Measurements from ENCODE around the gene RNF112.

Gene RNF112

DNA sequence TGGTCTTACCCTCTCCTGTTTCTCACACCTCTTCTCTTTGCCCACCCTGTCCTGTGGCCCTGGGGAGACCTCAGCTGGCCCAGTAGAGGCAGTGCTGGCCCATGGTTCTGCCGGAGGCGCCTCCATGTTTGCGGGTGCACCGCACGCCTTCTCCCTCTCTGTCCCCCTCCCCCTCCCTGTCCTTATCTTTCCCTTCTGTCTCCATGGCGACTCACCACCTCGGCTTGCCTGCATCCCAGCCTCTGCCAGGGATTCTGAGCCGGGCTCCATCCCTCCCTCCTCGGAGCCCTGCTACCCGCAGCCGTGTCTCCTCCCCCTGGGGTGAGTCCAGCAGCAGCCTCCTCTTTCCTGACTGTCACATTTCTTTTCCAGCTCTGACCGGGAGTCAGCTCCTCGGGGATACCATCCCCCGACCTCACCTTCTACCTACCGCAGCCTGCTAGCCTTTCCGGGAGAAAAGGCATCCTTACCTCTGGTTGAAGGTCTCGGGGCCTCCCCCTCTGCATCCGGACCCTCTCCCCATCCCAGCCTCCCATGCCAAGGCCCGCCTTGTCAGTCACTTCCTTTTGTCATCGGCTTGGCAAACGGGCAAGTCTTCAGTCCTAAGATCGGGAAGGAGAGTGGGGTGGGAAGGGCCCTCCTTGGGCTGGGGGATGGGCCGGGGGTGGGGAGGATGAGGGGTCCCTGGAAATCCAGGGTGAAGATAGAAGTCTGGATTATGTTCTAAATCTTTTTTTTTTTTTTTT lies at the start of gene RNF112:
RNF112 (plus strand) TSS at position 358 of the 746 bp plus-strand sequence; CDS start at position 535, 177 bp downstream.
- no peak for DNase-seq (ENCODE audit: low read depth)

DNA sequence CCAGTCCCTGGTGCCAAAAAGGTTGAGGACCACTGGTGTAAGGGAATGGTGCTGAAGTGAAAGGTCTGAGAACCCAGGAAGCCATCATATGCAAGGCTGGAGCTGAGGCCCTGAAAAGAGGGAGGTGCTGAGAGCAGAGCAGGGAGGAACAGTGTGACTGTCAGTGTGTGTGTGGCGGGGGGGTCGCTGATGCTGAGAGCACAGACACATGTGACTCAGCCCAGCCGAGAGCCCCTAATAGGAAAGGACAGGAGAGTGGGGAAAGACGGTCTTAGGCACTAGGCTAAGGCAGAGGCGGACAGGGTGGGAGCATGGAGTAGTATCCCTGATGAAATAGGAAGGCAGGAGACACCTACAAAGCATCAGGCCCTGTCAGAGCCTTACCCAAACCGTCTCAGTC lies 49.7 kb upstream of the RNF112 start:
- DNase-seq (ENCODE audit: low read depth): no peak

DNA sequence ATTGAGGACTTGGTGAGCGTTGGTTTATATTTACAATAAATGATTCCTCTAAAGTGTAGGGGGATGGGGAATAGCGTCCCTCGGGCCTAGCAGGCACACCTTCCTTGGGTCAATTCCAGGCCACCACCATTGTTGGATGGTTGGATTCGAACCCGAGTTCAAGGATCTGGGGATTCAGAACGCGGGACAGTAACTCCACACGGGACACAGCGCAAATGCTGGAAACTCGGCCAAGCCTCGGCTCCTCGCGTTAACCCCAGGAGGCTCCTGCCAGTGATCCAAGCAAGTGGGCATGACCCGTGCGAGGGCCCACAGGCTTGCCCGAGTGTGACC lies 49.1 kb upstream of the RNF112 start:
- no peak for DNase-seq (ENCODE audit: low read depth)

- DNase-seq (ENCODE audit: low read depth): peak; percentile 86
These were observed 48.5 kb upstream of the RNF112 start, which contains the start of gene B9D1 for GRCh38 chr17:19362277-19363113. B9D1 (minus strand) TSS chr17:19362723; CDS start chr17:19362569, 154 bp downstream.

- DNase-seq (ENCODE audit: low read depth): no peak
These were observed 48.0 kb upstream of the RNF112 start for GRCh38 chr17:19363114-19363438.

DNA sequence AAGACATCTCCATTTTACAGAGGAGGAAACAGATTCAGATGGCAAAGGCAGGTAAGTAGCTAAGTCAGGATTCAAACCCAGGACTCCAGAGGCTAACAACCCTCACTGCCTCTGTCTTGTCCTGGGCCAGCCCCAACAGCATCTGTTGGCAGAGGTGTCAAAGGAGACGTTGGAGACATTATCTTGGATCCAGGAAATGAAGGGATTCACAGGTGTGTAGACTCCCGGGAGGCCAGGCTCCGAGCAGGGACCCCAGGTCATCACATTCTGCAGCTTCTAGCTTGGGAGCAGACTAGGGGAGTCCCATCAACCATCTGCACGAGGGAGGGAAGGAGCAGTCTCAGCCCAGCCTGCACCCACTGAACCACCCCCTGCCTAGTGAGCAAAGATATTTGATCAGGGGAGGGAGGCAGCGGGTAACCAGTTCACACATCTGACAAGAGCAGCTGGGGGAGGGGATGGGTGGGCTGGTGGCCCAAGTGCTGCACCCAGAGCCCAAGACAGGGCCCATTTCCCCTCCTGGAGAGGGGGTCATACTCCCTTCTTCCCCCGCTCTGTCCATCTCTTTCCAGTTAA lies 47.5 kb upstream of the RNF112 start:
- DNase-seq (ENCODE audit: low read depth): no peak

DNA sequence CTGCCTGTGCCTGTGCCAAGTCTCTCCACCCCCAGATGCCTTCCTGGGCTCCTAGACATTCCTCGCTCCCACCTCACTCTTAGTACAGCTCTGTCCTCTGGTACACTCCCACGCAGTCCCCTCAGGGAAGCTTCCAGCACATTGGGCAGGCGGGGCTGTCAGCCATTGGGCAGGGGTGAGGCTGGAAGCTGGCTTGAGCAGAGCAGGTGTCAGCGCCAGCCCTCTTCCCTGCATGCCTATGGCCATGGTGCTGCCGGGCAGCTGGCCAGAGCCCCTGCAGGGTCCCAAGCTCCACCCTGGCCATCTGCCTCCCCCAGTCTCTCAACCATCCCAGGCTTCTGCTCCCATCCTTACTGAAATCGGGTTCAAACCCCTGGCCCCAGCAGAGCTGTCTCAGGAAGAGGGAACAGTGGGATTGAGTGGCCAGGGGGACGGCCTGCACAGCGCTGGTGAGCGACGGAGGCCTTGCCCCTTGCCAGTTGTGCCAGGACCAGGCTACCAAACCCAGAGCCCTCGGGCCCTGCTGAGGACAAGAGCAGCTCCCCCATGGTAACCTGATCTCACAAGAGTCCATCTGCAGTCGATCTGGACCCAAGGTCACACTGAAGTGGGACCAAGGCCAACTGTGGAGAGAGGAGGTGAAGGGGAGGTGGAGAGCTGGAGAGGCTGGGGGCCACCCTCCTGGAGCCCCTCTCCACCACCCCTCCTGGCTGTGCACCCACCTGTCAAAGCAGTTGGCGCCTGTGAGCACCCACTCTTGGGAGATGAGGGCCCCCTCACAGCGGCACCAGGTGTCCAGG lies 46.1 kb upstream of the RNF112 start:
- no peak for DNase-seq (ENCODE audit: low read depth)

- no peak for DNase-seq (ENCODE audit: low read depth)
These were observed 45.6 kb upstream of the RNF112 start for GRCh38 chr17:19365499-19365817.

GRCh38 chr17:19365833-19366636 lies 45.0 kb upstream of the RNF112 start:
- no peak for DNase-seq (ENCODE audit: low read depth)

- no peak for DNase-seq (ENCODE audit: low read depth)
These were observed 44.4 kb upstream of the RNF112 start for GRCh38 chr17:19366637-19366972.

DNA sequence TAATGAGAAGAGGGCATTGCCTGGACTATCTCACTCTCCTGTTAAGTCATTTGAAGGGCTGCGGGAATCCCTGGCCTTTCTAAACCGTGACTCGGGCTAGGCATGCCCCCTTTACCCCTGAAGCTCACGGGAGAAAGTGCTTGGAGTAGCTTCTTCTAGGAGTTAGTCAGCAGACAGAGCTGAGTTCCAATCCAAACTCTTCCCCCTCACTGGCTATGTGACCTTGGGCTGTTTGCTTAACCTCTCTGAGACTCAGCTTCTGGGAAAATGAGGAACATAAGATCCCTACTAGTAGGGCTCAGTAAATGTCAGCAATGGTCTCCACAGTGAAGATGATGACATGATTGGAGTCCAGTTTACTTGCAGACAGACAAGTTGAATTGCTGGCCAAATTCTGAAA lies 42.8 kb upstream of the RNF112 start:
- DNase-seq (ENCODE audit: low read depth): no peak

DNA sequence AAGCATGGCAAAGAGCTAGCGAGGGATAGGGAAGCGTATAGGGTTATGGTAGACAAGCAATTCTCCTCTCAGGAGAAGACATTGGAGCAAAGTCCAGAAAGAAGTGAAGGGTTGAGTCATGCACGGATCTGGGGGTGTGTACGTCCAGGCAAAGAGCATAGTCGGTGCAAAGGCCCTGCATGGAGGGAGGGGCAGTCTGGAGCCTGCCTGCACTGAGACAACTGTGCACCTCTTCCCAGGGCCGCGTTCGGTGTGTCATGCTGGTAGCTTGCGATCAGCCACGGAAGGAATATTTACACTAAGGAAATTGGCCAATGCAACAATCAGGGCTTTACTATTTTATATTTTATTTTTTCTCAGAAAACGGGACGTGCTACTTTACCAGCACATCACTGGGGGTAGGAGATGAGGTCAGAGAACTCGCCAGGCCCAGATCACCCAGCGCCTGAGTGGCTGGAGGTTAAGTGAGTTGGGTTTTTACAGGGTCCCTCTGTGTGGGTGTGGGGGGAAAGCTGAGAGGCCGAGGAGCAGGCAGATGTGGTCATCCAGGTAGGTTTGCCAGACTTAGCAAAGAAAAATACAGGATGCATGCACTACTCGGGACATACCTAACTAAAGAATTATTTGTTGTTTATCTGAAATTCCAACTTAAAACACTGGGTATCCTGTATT lies 41.8 kb upstream of the RNF112 start:
- no peak for DNase-seq (ENCODE audit: low read depth)

DNA sequence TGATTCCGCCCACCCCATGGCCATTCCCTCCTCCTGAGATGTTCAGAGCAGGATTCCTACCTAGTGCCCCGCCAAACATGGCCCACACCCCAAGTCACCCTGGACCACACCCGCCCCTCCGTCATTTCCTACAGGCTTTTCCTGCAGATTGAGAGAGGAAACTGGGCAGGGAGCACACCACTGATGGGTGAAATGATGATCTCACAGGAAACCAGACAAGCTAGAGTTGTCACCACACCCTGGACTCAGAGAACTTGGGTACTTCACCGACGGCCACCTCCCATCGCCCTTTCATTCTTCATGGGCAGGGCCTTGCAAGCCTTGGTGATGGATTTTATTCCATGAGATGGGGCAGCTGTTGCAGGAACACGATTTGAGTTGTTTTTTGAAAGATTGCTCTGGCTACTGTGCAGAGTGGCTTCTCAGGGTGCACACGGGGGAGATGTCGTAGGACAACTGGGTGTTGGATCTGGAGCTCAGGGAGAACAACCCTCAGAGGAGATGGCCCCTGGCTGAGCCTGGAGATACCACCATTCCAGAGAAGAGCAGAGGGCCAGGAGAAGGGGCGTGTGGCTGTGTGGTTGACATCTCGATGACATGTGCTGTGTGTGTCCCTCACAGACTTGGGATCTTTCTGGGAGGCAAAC lies 41.1 kb upstream of the RNF112 start:
- peak; percentile 12 for DNase-seq (ENCODE audit: low read depth)

DNA sequence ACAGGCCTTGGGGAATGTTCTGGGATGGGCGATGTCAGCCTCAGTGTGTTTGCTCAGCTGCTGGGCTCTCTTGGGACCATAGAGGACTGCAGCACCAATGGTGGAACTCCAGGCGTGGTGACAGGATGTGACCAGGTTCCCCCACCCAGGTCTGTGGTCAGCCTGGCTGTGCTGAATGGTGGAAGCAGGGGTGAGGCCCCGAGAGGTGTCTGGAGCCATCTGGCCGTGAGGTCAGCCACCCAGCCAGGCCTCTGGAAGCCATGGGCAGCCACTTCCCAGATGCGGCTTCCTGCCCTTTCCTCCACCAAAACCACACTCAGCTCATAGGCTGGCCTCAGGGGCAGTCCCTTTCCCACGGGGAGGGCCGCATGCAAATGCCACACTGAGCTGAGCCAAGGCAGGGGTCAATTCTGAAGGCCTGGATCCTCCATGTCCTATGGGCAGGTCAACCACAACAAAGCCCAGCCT lies 40.5 kb upstream of the RNF112 start:
- DNase-seq (ENCODE audit: low read depth): no peak

DNA sequence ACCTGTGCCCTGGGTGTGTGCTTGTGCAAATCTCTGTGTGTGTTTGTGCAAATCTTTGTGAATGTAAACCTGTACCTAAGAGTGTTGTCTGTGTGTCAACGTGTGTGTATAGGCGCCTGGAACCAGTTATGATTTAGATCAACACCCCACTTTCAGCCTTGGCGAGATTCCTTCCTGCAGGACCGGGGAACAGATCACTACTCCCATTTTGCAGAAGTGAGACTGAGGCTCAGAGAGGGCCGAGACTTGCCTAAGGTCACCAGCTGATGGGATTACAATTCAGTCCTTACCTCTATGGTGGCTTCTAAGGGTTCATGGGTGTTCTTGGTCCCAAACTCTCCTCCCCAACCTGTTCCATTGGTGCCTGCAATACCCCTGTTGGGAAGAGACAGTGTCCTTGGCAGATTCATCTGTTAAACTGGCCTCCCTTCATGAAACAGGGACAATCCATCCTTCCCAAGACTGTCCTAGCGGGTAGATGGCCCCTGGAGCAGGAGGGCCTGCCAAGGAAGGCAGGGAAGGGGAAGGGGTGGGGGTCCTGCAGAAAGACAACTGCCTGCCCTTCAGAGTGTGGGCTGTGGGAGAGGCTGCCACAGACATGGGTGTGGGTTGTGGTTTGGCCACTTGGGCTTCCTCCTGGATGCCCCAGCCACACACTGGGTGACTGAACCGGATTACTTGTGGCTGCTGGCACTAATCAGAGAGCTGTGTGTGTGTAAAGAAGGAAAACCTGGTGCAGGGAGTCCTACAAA lies 39.6 kb upstream of the RNF112 start:
- no peak for DNase-seq (ENCODE audit: low read depth)

DNA sequence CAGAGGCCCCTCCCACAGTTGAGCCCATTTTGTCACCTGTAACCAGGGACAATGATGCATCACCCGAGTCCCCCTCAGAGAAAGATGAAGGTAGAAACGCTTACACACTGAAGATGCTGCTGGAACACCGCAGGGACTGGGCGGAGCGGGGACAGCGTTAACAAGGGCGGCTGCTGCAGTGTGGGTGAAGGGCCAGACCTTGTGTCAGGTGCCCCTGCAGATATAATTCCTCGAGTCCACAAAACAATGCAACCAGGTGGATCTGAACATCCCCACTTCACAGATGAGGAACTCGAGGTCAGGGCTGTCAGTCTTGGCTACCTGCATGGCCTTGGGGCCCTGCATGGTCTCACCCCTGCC lies 39.0 kb upstream of the RNF112 start:
- DNase-seq (ENCODE audit: low read depth): no peak

- DNase-seq (ENCODE audit: low read depth): no peak
These were observed 38.6 kb upstream of the RNF112 start for GRCh38 chr17:19372439-19372838.

GRCh38 chr17:19372866-19373504 lies 38.0 kb upstream of the RNF112 start:
- DNase-seq (ENCODE audit: low read depth): no peak

DNA sequence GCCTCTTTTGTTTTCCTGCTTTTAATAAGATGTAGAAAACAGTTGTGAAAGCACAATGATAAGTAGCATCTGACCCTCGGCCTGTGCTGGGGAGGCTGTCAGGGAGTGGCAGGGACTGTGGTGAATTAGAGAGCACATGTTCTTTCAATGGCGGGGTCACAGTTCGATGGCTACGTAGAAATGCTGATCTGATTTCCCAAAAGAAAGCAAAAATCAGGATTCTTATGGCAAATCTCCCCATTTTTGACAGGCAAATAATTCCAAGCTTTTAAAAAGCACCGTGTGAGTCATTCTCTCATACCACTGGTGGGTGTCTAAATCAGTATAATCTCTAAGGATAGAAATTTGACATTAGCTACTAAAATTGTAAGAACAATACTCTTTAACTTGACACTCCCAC lies 36.9 kb upstream of the RNF112 start:
- DNase-seq (ENCODE audit: low read depth): no peak
